SH-SY5Y (cell line): ENCODE measurements around the gene ERICH3.

Experiments used
- GATA2 ChIP-seq: IDR thresholded peaks from 2 replicates; pipeline ENCODE4 v1.6.1; 2011; ENCODE audit warnings: mild to moderate bottlenecking, low read depth, low read length
- GATA3 ChIP-seq: IDR thresholded peaks from 2 replicates; pipeline ENCODE4 v1.6.1; 2011; ENCODE audit warnings: low read depth, mild to moderate bottlenecking, low read length, moderate library complexity

- TF ChIP-seq GATA2 = no peak
- TF ChIP-seq GATA3 = no peak
Measured at GRCh38 chr1:74689621-74690363, 16.2 kb upstream of the ERICH3 start.
